ENCODE results near the gene CNTROB.

The CNTROB gene

DNA sequence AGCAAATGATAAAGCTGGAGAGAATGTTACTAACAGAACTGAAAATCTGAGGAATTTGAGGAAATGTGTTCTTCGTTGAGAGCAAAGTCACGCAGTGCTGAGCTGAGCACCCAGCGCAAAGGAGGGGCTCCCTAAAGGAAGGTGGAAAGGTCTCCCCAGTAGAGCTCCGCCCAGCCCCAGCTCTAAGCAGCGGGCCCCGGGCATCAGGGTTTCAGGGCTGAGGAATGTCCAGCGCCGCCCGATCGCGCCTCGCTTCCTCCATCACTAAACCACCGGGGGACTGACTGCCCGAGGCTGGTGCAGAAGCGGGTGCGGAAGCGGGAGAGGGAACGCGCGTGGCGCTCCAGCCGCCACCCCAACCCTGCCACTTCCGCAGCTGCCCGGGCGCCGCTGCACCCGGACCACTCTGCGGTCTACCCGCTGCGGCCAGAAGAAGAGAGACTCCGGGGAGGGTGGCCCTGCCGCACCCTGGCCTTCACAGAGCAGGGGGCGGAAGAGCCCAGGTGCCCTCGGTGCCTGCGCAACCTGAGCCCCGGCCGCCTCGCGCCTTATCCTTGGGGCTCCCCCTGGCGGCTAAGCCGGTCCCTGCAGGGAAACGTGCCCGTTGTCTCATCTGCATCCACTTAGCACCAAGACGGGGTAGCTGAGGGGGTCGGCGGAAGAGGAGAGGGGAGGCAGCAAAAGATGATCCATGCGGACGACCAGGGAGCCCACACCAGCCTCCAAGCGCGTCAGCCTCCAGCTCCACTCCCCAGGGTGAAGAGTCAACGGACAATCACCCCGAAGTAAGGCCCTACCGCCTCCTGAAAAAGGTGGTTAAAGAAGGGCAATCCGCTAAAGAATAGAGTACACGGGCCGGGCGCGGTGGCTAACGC is 58.0 kb downstream of the CNTROB start:
- DNase-seq (ENCODE audit: low spot score) (peak; percentile 72), ATAC-seq (ENCODE audit: low read depth) (peak; percentile 69)
- Histone ChIP-seq H3K36me3 (ENCODE audit: low read depth) (no peaks in the 10 kb centered on the region), H3K4me1 (ENCODE audit: insufficient read depth, poor library complexity, severe bottlenecking) (peaks cover 5% of the 10 kb centered on the region), H3K27ac (ENCODE audit: poor library complexity, severe bottlenecking) (peak overlapping the region; percentile 11), H3K9me3 (ENCODE audit: severe bottlenecking) (no peaks in the 10 kb centered on the region), H3K27me3 (ENCODE audit: insufficient read depth, poor library complexity, severe bottlenecking) (no peaks in the 10 kb centered on the region), H3K4me3 (ENCODE audit: severe bottlenecking) (peak overlapping the region; percentile 48)
- TF ChIP-seq, protein P1, sequence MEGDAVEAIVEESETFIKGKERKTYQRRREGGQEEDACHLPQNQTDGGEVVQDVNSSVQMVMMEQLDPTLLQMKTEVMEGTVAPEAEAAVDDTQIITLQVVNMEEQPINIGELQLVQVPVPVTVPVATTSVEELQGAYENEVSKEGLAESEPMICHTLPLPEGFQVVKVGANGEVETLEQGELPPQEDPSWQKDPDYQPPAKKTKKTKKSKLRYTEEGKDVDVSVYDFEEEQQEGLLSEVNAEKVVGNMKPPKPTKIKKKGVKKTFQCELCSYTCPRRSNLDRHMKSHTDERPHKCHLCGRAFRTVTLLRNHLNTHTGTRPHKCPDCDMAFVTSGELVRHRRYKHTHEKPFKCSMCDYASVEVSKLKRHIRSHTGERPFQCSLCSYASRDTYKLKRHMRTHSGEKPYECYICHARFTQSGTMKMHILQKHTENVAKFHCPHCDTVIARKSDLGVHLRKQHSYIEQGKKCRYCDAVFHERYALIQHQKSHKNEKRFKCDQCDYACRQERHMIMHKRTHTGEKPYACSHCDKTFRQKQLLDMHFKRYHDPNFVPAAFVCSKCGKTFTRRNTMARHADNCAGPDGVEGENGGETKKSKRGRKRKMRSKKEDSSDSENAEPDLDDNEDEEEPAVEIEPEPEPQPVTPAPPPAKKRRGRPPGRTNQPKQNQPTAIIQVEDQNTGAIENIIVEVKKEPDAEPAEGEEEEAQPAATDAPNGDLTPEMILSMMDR (IDR thresholded peaks at IDR 0.05; ENCODE audit: poor library complexity, severe bottlenecking): peak; percentile 97

DNA sequence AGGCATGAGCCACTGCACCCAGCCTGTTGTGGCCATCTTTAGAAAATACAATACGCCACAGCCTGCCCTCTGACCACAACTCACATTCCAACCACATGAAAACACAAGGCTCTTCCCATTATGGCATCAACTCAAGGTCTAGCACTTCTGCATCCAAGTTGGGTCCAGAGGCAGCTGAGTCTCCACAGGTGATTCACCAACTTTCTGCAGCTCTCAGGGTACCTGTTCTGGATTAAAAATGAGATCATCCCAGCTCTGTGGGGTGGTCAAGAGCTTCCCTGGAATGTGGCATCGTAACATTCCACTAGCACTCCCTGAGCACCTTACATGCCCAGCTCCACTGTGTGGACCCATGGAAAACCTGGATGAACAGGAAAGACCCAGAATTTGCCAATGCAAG is 60.5 kb downstream of the CNTROB start:
- DNase-seq (ENCODE audit: low spot score): no peak
- peak; percentile 76 for ATAC-seq (ENCODE audit: low read depth)
- no peaks in the 10 kb centered on the region for H3K36me3 ChIP-seq (ENCODE audit: low read depth)
- H3K4me1 ChIP-seq (ENCODE audit: insufficient read depth, poor library complexity, severe bottlenecking): peaks cover 5% of the 10 kb centered on the region
- H3K27me3 ChIP-seq (ENCODE audit: insufficient read depth, poor library complexity, severe bottlenecking): no peaks in the 10 kb centered on the region
- no peaks in the 10 kb centered on the region for H3K9me3 ChIP-seq (ENCODE audit: severe bottlenecking)
- TF ChIP-seq, protein P1 (IDR thresholded peaks at IDR 0.05; ENCODE audit: poor library complexity, severe bottlenecking): no peak
- peak overlapping the region; percentile 12 for H3K27ac ChIP-seq (ENCODE audit: poor library complexity, severe bottlenecking)
- H3K4me3 ChIP-seq (ENCODE audit: severe bottlenecking): no peak overlapping the region

DNA sequence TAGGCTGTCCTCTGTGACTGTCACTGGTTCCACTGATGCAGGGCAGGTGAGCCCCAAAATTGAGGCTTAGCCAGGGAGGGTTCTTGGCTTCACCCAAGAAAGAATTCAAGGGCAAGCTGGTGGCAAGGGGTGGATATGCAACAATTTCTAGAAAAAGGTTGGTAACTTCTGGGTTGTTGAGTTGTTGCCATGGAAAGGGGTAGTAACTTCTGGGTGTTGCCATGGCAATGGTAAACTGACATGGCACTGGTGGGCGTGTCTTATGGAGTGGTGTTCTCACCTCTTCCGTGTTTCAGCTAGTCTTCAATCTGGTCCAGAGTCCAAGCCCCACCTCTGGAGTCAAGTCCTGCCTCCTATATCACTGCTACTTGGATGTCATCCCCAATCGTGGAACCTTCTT is 60.9 kb downstream of the CNTROB start:
- TF ChIP-seq, protein P1 (IDR thresholded peaks at IDR 0.05; ENCODE audit: poor library complexity, severe bottlenecking): no peak
- no peak for DNase-seq (ENCODE audit: low spot score)
- H3K36me3 ChIP-seq (ENCODE audit: low read depth): no peaks in the 10 kb centered on the region
- peak overlapping the region; percentile 12 for H3K27ac ChIP-seq (ENCODE audit: poor library complexity, severe bottlenecking)
- no peak overlapping the region for H3K4me3 ChIP-seq (ENCODE audit: severe bottlenecking)
- H3K27me3 ChIP-seq (ENCODE audit: insufficient read depth, poor library complexity, severe bottlenecking): no peaks in the 10 kb centered on the region
- ATAC-seq (ENCODE audit: low read depth): no peak
- peaks cover 5% of the 10 kb centered on the region for H3K4me1 ChIP-seq (ENCODE audit: insufficient read depth, poor library complexity, severe bottlenecking)
- H3K9me3 ChIP-seq (ENCODE audit: severe bottlenecking): no peaks in the 10 kb centered on the region

DNA sequence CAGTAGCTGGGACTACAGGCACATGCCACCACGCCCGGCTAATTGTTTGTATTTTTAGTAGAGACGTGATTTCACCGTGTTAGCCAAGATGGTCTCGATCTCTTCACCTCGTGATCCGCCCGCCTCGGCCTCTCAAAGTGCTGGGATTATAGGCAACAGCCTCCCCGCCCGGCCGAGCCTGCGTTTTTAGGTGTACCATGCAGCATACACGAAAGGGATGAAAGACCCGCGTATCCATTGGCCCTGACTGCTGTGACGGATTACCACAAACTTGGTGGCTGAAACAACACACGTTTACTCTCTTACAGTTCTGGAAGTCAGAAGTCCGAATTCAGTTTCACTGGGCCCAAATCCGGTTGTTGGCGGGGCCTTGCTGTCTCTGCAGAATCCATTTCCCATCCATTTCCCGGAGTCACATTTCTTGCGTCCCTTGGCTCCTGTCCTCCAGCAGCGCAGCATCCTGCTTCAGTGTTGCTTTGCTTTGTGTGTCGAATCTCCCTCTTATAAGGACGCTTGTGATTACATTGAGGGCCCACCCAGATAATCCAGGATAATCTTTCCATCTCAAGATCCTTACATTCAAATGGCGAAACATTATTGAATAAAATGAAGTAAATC is 62.1 kb downstream of the CNTROB start:
- Histone ChIP-seq H3K4me1 (ENCODE audit: insufficient read depth, poor library complexity, severe bottlenecking) (peaks cover 5% of the 10 kb centered on the region), H3K36me3 (ENCODE audit: low read depth) (no peaks in the 10 kb centered on the region), H3K9me3 (ENCODE audit: severe bottlenecking) (no peaks in the 10 kb centered on the region), H3K27me3 (ENCODE audit: insufficient read depth, poor library complexity, severe bottlenecking) (no peaks in the 10 kb centered on the region), H3K27ac (ENCODE audit: poor library complexity, severe bottlenecking) (no peak overlapping the region), H3K4me3 (ENCODE audit: severe bottlenecking) (no peak overlapping the region)
- ATAC-seq (ENCODE audit: low read depth) (no peak), DNase-seq (ENCODE audit: low spot score) (no peak)
- TF ChIP-seq, protein P1 (IDR thresholded peaks at IDR 0.05; ENCODE audit: poor library complexity, severe bottlenecking): no peak
